Astrocyte (in vitro differentiated cells and primary cell): Measurements from ENCODE around the gene SRSF12.

Experiments
- CTCF ChIP-seq: IDR thresholded peaks from 2 replicates; pipeline ENCODE4 v1.5.1; 2011; ENCODE audit warnings: low read depth, mild to moderate bottlenecking, inconsistent platforms, low read length, moderate library complexity; ENCODE audit not compliant: insufficient read depth
- EZH2 ChIP-seq: IDR thresholded peaks from 2 replicates; pipeline ENCODE4 v1.6.1; 2012; ENCODE audit warnings: mild to moderate bottlenecking, low read length, inconsistent platforms; ENCODE audit not compliant: insufficient read depth

- TF ChIP-seq EZH2 = no peak
- TF ChIP-seq CTCF = no peak
These were observed 63.7 kb downstream of the SRSF12 start for GRCh38 chr6:89054208-89054607.
